Muscle of back (tissue), 13 donors: Measurements from ENCODE around the gene MYL5. TPM values are rescaled to one million over a fixed set of nuclear protein-coding genes. Genes with fewer than 3 reads are reported as not detected.
A peak's percentile ranks its signal among the peaks of the same experiment; 100 is the strongest.

Source experiments
- DNase-seq, 3 donors: peaks; one replicate each; pipeline versions ENCODE4 v3.0.0 to v3.0.0-alpha.2; 2013
- long read RNA-seq, 9 donors: transcript quantifications; one replicate each; lab custom pipeline, GENCODE V29; 2026
- polyA plus RNA-seq, 10 donors: library from polyadenylated mRNA; unstranded; fragments of 120-200 nt; gene quantifications; one replicate each; pipeline ENCODE4 v1.2.1, GENCODE V29; 2013; ENCODE audit not compliant: insufficient read length in 10 of 10

MYL5 gene
- 100 to 1,000 TPM; 406 to 976 (median 862) TPM for polyA plus RNA-seq
- long read RNA-seq, donor 1, transcript MYL5-201 (7 exons, 666 nt) = major isoform, 360 of 566 reads
- long read RNA-seq, donor 1, partial matches to known transcripts = 175 of 566 reads
- long read RNA-seq, donor 1, other reads (novel, unspliced or antisense) = 24 of 566 reads
- long read RNA-seq, donor 2, transcript MYL5-201 (7 exons, 666 nt) = major isoform, 363 of 603 reads
- long read RNA-seq, donor 2, transcript MYL5-204 (2 exons, 531 nt) = minor isoform, 7 of 603 reads
- long read RNA-seq, donor 2, partial matches to known transcripts = 193 of 603 reads
- long read RNA-seq, donor 2, other reads (novel, unspliced or antisense) = 36 of 603 reads
- long read RNA-seq, donor 3, partial matches to known transcripts = 0 of 1 reads
- long read RNA-seq, donor 3, other reads (novel, unspliced or antisense) = 0 of 1 reads
- long read RNA-seq, donor 4, transcript MYL5-201 (7 exons, 666 nt) = major isoform, 279 of 412 reads
- long read RNA-seq, donor 4, transcript MYL5-204 (2 exons, 531 nt) = minor isoform, 5 of 412 reads
- long read RNA-seq, donor 4, partial matches to known transcripts = 115 of 412 reads
- long read RNA-seq, donor 4, other reads (novel, unspliced or antisense) = 11 of 412 reads
- long read RNA-seq, donor 5, transcript MYL5-204 (2 exons, 531 nt) = minor isoform, 13 of 712 reads
- long read RNA-seq, donor 5, transcript MYL5-201 (7 exons, 666 nt) = major isoform, 416 of 712 reads
- long read RNA-seq, donor 5, partial matches to known transcripts = 218 of 712 reads
- long read RNA-seq, donor 5, other reads (novel, unspliced or antisense) = 63 of 712 reads
- long read RNA-seq, donor 6, transcript MYL5-204 (2 exons, 531 nt) = minor isoform, 7 of 457 reads
- long read RNA-seq, donor 6, transcript MYL5-201 (7 exons, 666 nt) = major isoform, 279 of 457 reads
- long read RNA-seq, donor 6, partial matches to known transcripts = 139 of 457 reads
- long read RNA-seq, donor 6, other reads (novel, unspliced or antisense) = 27 of 457 reads
- long read RNA-seq, donor 7, transcript MYL5-204 (2 exons, 531 nt) = minor isoform, 7 of 424 reads
- long read RNA-seq, donor 7, transcript MYL5-201 (7 exons, 666 nt) = major isoform, 284 of 424 reads
- long read RNA-seq, donor 7, partial matches to known transcripts = 113 of 424 reads
- long read RNA-seq, donor 7, other reads (novel, unspliced or antisense) = 17 of 424 reads
- long read RNA-seq, donor 8, transcript MYL5-201 (7 exons, 666 nt) = major isoform, 99 of 182 reads
- long read RNA-seq, donor 8, transcript MYL5-204 (2 exons, 531 nt) = minor isoform, 5 of 182 reads
- long read RNA-seq, donor 8, partial matches to known transcripts = 70 of 182 reads
- long read RNA-seq, donor 8, other reads (novel, unspliced or antisense) = 7 of 182 reads
- long read RNA-seq, donor 9, transcript MYL5-201 (7 exons, 666 nt) = major isoform, 57 of 80 reads
- long read RNA-seq, donor 9, partial matches to known transcripts = 23 of 80 reads
- long read RNA-seq, donor 9, other reads (novel, unspliced or antisense) = 0 of 80 reads

GRCh38 chr4:674172-675035, at the start of gene MYL5, which contains the start of gene ATP5ME:
MYL5 (plus strand) TSS chr4:674542; CDS start chr4:678027, 3,485 bp downstream.
ATP5ME (minus strand) TSS chr4:674276; CDS start chr4:674247, 29 bp downstream.
- peak; percentile 97 to 100 (median 99) for DNase-seq

- no peak for DNase-seq
These were observed 49.4 kb upstream of the MYL5 start, which contains the start of gene PDE6B for GRCh38 chr4:624705-625590. PDE6B (plus strand) TSS chr4:625573; CDS start chr4:625627, 54 bp downstream.

- DNase-seq = no peak
These were observed 48.6 kb upstream of the MYL5 start for GRCh38 chr4:625631-626161.

GRCh38 chr4:626201-627091, 47.9 kb upstream of the MYL5 start:
- no peak for DNase-seq

- no peak for DNase-seq
These were observed 46.8 kb upstream of the MYL5 start for GRCh38 chr4:627347-628125.

GRCh38 chr4:628311-628741, 46.0 kb upstream of the MYL5 start:
- DNase-seq = no peak

- no peak for DNase-seq
These were observed 45.3 kb upstream of the MYL5 start for GRCh38 chr4:628821-629635.

- no peak for DNase-seq
These were observed 44.8 kb upstream of the MYL5 start for GRCh38 chr4:629636-629914.

- peak in 1 of 3 donors; percentile 9 for DNase-seq
These were observed 44.3 kb upstream of the MYL5 start for GRCh38 chr4:629915-630641.

GRCh38 chr4:630656-631055, 43.7 kb upstream of the MYL5 start:
- DNase-seq = no peak

- DNase-seq = no peak
These were observed 42.0 kb upstream of the MYL5 start for GRCh38 chr4:632196-632790.

- no peak for DNase-seq
These were observed 41.4 kb upstream of the MYL5 start for GRCh38 chr4:632926-633325.

- no peak for DNase-seq
These were observed 40.9 kb upstream of the MYL5 start for GRCh38 chr4:633406-633805.

GRCh38 chr4:633976-634598, 40.3 kb upstream of the MYL5 start:
- no peak for DNase-seq
